GM18951 (cell line): ENCODE measurements around the gene BCL7C.

Experiments
- POLR2A ChIP-seq: IDR thresholded peaks from 4 replicates; pipeline ENCODE4 v1.6.1; 2011; ENCODE audit warnings: mild to moderate bottlenecking; ENCODE audit not compliant: insufficient read length, insufficient read depth; ENCODE audit errors: extremely low read depth
- in situ Hi-C: fragments of 300-500 bp; cut with MboI; formaldehyde crosslinking; loops from one replicate; pipeline ENCODE4 v1.12.0; 2022; ENCODE audit warnings: low sequenced_read_pairs, mixed read lengths, inconsistent platforms; ENCODE audit not compliant: unreplicated experiment

Gene BCL7C

GRCh38 chr16:30925995-30926811 is 32.3 kb upstream of the BCL7C start:
- TF ChIP-seq POLR2A, result no peak
- in situ Hi-C loops, result loop anchor here (10.0 kb wide), 1 partner anchor 161 kb away; the partner anchor contains the start of genes CFAP119 and RNF40

DNA sequence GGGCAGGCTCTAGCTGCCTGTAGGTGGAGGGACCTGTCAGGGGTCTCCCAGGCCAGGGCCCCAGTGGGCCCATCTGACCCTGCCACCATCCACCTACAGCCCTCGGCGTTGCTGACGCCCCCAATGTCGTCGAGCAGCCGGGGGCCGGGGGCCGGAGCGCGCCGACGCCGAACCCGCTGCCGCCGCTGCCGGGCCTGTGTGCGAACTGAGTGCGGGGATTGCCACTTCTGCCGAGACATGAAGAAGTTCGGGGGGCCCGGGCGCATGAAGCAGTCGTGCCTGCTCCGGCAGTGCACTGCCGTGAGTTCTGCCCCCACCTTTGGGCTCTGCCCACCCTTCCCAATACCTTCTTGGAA is 31.7 kb upstream of the BCL7C start:
- in situ Hi-C loops, result loop anchor here (10.0 kb wide), 1 partner anchor 161 kb away; the partner anchor contains the start of genes CFAP119 and RNF40

GRCh38 chr16:30924913-30925631 is 31.2 kb upstream of the BCL7C start:
- no peak for TF ChIP-seq POLR2A
- in situ Hi-C loops, result loop anchor here (5.0 to 10.0 kb wide), 2 partner anchors 73 to 160 kb away; partner anchors contain the start of genes CFAP119 and RNF40

More for the DNA sequence above, 31.7 kb upstream of the BCL7C start:
- no peak for TF ChIP-seq POLR2A

GRCh38 chr16:30924076-30924912 is 30.4 kb upstream of the BCL7C start:
- in situ Hi-C loops, result loop anchor here (5.0 to 10.0 kb wide), 2 partner anchors 72 to 159 kb away; partner anchors contain the start of genes CFAP119 and RNF40

GRCh38 chr16:30923554-30924075 is 29.7 kb upstream of the BCL7C start, which contains the start of gene FBXL19:
Gene FBXL19, plus strand, starts transcription at chr16:30923572. Its CDS starts 2,183 bp downstream, at chr16:30925755.
- in situ Hi-C loops, result loop anchor here (5.0 to 10.0 kb wide), 2 partner anchors 71 to 159 kb away; partner anchors contain the start of genes CFAP119 and RNF40
- no peak for TF ChIP-seq POLR2A

More at GRCh38 chr16:30924076-30924912, 30.4 kb upstream of the BCL7C start:
- TF ChIP-seq POLR2A, result no peak

- TF ChIP-seq POLR2A, result peak; percentile 12
- in situ Hi-C loops, result loop anchor here (5.0 to 10.0 kb wide), 2 partner anchors 71 to 158 kb away; partner anchors contain the start of genes CFAP119 and RNF40
These were observed 29.2 kb upstream of the BCL7C start for GRCh38 chr16:30922960-30923535.

DNA sequence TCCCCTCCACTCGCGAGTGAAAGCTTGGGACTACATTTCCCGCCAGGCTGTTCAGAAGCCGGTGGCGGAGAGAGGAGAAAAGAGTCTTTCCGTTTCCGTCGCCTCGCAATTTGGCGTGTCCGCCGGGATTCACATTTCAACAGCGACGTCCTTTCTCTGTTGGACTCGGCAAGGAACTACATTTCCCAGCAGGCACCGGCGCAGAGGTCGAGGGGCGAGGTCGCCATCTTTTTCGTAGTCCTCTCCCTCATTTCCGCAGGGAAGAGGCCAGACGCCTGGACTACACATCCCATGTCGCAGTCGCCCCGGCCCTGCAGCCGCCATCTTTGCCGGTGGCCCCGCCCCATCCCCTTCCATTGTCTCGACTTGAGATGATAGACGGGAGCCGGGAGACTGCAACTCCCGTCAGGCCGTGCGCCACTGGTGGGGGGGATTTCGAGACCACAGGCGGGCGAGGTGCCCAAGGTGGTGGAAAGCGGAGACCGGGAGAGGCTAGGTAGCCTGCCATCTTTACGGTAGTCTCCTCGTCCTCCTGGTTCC is 28.6 kb upstream of the BCL7C start:
- peak; percentile 40 for TF ChIP-seq POLR2A
- in situ Hi-C loops, result loop anchor here (5.0 to 10.0 kb wide), 2 partner anchors 70 to 158 kb away; partner anchors contain the start of genes CFAP119 and RNF40

DNA sequence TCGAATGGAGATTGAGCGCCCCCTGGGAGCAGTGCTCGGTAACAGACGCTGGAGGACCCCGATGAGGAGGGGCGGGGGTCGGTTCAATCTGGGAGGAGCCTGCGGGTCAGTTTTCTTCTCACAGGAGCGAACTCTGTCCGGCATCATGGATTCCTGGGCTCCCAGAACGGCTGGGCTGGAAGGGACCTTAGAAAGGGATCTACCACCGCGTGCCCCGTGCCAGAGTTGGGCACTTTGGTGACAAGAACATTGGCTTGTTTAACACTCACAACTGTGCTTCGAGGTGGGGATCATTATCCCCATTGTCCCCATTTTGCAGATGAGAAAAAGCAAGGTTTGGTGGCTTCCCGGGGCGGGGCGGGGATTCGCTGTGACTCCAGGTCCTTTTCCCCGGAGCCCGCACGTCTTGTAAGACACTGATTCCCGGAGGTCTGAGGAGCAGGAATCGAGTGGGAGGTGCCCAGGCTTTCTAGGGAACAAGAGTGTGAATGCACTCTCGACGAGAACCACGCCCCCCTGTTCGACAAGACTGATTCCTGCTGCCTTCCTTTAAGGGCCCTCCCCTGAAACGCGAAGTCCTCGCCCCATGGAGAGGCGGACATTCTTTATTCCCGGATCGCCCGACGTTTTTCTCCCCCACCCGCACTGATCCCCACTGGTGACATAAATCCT is 28.0 kb upstream of the BCL7C start:
- in situ Hi-C loops, result loop anchor here (5.0 to 10.0 kb wide), 2 partner anchors 70 to 157 kb away; partner anchors contain the start of genes CFAP119 and RNF40
- no peak for TF ChIP-seq POLR2A

GRCh38 chr16:30921459-30921747 is 27.5 kb upstream of the BCL7C start:
- in situ Hi-C loops, result loop anchor here (5.0 to 10.0 kb wide), 2 partner anchors 69 to 157 kb away; partner anchors contain the start of genes CFAP119 and RNF40
- no peak for TF ChIP-seq POLR2A

DNA sequence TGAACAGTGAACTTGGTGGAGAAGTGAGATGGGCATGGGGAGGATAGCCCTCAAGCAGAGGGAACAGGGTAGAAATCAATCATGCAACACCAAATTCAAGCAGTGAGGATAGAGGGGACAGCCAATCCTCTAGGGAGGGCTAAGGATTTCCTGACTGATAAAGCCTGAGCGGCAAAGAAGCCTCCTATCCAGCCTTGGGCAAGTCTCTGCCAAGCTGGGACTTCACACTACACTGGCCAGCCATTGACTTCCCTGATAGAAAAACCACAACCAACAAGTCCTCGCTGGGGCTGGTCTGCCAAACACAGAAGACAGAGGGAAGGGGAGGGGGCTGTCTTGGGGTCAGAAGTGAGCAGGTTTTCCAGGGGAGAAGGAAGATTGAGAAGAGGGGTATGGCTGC is 27.0 kb upstream of the BCL7C start:
- no peak for TF ChIP-seq POLR2A
- in situ Hi-C loops, result loop anchor here (5.0 to 10.0 kb wide), 2 partner anchors 69 to 156 kb away; partner anchors contain the start of genes CFAP119 and RNF40

DNA sequence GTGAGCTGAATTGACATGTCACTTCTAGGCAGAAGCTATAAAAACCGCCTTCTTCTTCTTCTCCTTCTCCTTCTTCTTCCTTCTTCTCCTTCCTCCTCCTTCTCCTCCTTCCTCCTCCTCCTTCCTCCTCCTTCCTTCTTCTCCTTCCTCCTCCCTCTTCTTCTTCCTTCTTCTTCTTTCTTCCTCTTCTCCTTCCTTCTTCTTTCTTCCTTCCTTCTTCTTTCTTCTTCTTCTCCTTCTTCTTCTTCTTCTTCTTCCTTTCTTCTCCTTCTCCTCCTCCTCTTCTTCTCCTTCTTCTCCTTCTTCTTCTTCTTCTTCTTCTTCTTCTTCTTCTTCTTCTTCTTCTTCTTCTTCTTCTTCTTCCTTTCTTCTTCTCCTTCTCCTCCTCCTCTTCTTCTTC is 24.7 kb upstream of the BCL7C start:
- TF ChIP-seq POLR2A, result no peak
- in situ Hi-C loops, result no loop called here

- in situ Hi-C loops, result no loop called here
- no peak for TF ChIP-seq POLR2A
These were observed 21.0 kb upstream of the BCL7C start for GRCh38 chr16:30914830-30915229.
